KG1 (cell line): ENCODE results near the gene PTPRD.

ENCODE experiments used
- DNase-seq: peaks from one replicate; lab custom pipeline; 2025; lab: John Stamatoyannopoulos, UW

Gene PTPRD

DNA sequence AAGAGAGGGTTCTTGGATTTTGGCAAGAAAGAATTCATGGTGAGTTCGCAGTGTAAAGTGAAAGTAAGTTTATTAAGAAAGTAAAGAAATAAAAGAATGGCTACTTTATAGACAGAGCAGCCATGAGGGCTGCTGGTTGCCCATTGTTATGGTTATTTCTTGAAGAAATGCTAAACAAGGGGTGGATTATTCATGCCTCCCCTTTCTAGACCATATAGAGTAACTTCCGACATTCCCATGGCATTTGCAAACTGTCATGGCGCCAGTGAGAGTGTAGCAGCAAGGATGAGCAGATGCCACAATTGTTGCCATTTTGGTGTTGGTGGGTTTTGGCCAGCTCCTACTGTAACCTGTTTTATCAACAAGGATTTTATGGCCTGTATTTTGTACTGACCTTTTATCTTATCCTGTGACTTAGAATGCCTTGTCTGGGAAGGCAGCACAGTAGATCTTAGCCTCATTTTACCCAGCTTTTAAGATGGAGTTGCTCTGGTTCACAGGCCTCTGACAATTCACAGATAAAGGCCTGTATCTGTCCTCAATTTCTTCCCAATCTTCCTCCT, 1787.1 kb downstream of the PTPRD start:
- no peak for DNase-seq

DNA sequence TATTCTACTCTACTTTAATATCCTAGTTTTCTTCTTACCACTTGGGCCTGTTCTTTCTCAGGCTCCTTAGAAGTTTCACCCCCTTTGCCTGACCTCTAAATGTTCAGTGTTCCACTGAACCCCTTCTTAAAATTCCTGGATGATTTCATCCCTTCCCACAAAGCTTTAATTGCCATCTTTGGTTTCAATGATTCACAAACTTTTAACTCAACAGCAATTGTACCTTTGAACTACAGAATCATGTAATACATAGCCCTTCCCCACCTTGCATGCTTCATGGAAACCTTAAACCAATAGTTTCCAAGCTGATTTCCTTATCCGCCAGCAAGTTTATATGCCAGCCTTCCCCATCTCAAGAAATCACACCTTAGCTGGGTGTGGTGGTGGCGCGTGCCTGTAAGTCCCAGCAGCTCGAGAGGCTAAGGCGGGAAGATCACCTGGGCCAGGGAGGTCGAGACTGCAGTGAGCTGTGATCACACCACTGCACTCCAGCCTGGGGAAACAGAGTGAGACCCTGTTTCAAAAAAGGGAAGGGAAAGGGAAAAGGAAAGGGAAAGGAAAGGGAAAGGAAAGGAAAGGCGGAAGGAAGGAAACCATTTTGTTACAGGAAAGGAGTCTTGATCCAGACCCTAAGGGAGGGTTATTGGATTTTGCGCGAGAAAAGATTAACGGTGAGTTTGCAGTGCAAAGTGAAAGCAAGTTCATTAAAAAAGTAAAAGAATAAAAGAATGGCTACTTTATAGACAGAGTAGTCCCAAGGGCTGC, 1789.5 kb downstream of the PTPRD start:
- DNase-seq: no peak

DNA sequence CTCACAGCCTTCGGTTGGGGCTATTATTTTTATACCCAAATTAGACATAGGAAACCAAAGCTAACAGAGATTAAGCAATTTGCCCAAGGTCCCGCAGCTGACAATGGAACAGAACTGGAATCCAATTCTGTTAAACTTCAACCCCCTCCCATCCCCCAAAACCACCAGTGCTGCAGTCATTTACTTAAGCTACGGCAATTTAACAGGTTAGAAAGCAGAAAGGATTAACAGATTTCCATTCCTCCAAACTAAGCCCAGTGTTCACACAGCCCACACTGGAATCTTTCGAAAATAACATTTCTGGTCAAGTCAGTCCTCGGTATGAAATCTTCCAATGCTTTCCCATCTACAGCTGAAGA, 1790.2 kb downstream of the PTPRD start:
- no peak for DNase-seq

DNA sequence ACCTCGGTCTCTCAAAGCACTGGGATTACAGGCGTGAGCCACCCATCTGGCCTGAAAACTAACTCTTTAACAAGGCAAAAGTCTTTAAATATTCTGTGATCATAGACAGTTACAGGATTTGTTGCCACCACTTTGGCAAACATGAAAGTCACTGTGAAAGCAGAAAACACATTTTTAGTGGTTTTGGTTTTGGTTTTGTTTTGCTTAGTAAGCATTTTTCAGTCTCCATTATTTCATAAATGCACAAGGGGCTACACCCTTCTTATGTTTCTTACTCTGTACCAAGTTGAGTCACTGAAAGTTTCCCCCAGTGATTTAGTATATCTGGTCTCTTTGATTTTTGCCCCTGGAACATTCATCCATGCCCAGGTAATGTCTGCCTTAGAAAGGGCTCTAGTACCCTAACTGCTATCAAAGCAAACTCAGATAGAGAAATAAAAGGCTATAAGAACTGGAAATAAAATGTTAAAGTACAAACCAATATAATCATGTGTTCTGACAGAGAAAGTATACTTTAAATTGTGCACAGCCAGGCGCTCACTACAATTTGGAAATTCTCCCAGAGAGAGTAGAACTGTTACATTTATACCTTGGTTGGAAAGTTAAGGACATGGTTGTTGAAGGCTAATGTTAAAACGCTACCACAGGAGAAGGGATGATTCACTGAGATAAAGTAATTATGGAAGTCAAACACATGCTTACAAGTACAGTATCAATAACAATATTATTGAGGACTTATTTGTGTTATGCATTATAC, 1790.7 kb downstream of the PTPRD start:
- DNase-seq: no peak

DNA sequence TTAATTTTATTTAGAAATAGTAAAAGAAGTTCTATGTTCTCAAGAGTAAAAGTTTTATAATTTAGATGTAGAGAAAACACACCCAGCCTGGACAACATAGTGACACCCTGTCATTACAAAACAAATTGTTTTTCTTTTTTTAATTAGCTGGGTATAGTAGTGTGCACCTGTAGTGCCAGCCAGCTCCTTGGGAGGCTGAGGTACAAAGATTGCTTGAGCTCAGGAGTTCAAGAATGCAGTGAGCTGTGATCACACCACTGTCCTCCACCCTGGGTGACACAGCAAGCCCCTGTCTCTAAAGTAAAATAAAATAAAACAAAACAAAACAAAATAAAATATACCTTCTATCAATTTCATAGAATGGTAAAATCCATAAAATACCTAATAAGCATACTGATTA, 1795.5 kb downstream of the PTPRD start:
- DNase-seq: no peak

DNA sequence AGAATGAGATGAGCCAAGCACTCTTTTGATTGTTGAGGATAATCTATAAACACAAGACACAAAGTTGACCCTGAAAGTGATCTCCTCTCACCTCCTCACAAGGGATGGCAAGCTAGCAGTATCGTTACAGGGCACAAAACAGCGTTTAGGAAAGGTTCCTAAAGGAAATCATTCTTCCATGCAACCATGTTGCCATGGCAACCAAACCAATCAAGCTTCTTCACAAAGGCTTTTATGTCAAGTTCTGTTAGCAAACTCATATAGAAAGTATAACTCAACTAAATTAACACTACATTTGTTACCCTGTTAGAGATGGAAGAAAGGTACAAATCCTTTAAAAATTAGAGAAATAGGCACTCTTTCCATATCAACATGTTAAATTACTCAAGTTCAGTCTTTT, 1796.4 kb downstream of the PTPRD start:
- no peak for DNase-seq

DNA sequence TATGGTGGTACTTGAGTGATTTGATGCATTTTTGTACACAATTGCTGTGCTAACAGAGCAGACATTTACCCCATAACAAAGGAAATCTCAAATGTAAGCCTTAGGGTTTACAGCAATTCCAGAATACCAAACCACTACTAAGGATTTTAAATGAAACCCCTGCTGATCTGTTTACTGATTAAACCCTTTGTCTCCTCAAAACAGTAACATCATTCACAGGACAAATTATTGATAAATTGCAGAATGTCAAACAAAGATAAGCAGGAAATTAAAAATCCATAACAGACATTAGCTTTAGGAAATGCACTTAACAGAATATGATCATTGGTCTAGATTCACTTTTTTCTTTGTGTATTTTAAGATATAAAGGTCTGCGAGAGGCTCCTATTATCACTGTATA, 1796.9 kb downstream of the PTPRD start:
- DNase-seq: no peak

DNA sequence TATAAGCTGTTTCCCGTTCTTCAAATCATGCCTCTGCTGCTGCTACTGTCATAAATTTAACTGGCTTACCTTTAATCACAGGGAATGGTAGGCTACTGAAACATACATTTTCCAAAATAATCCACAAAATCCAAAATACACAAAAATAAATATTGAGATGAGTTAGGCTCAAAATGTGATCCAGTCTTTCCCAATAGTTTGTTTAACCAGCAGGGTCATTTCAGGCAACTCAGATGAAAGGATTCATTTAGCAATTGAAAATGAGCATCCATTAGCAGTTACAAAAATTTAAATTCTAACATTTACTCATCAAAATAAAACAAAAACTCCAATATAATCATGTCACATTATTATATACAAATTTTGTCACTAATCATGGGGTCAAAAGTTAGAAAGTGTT, 1797.6 kb downstream of the PTPRD start:
- DNase-seq: no peak

DNA sequence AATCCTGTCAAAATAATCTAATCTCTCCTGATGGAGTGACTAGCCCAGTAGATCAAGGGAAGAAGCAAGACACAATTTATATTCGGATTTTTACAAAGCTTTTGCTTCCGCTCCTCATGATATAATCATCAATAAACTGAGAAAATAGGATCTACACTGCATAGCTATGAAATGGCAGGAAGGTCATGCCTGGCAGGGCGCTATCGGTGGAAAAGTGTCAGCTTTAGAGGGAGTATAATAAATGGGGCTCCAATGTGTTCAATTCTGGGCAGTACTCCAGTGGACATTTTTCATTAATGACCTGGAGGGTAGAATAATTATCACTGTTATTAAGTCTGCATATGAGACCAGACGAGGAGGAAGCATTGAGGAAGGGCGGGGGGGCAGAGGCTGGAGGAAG, 1799.9 kb downstream of the PTPRD start:
- DNase-seq: no peak

DNA sequence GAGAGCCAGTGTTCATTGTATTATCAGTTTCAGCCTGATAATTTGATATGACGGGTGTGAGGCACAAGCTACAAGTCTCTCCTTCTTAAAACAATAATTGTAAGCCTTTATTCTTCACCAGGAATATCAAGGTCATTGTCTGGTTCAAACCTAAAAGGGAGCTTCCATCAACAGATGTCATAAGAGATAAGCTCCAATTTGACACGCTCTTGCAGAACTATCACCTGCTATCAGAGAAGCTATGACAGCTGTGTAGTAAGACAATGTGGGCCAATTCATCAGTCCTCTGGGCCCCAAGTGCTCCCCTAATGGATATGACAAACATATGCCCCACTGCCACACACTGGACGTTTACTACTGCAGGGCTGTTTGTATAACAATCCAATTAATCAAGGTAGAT, 1803.1 kb downstream of the PTPRD start:
- no peak for DNase-seq

DNA sequence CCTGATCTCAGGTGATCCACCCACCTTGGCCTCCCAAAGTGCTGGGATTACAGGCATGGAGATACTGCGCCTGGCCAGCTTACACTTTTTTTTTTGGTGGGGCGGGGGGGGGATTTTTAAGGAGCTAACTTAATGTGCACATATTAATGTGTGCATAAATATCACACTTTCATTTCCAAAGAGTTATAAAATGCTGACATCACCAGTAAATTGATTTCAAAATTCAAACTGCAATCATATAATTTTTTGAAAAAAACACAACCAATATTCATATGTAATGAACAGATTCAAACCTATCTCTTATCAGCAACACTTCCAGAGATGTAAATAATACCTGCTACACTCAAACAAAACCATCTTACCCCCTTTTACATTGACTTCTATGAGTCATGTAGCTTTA, 1806.7 kb downstream of the PTPRD start:
- DNase-seq: no peak

DNA sequence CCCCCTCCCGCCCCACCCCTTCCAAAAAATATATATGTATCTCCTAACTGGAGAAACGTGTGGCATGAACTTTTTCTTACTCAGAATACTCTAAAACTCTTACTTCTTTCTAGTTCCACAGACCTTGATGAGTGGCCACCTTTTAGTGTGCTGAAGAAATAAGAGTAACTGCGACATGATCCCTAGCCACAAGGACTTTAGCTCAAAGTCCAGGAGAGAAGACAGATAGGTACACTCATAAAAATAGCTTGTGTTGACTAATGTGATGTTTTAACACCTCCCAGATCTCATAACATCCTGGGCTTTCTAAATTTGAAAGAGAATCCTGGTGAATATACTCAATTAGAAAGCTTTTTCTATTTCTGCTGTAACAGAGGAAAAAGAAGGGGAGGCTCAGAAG, 1808.2 kb downstream of the PTPRD start:
- no peak for DNase-seq

DNA sequence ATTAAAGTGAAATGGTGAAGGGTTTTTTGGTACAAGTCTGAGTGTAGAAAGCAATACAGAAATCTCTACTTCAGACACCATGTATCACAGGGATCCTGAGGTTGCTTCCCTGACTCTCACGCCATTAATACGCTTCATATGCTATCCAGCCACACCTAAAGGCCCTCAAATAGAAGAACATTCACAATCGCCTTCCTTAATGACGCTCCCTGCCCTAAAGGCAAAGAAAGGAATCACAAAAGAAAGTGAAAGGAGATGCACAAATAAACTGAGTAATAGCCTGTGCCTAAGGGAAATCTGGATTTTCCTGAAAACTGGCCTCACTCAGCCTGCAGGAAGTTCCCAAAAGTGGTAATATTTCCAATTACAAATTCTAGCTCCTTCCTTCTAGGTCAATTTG, 1810.6 kb downstream of the PTPRD start:
- no peak for DNase-seq

DNA sequence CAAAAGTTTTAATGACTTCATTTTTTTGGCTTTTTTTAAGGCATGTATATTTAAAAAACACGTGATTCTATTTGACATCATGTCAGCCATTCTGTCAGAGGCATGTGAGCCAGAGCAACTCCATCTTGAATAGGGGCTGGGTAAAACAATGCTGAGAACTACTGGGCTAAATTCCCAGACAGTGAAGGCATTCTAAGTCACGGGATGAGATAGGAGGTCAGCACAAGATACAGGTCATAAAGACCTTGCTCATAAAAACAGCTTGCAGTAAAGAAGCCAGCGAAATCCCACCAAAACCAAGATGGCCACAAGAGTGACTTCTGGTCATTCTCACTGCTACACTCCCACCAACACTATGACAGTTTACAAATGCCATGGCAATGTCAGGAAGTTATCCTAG, 1812.6 kb downstream of the PTPRD start:
- DNase-seq: no peak

DNA sequence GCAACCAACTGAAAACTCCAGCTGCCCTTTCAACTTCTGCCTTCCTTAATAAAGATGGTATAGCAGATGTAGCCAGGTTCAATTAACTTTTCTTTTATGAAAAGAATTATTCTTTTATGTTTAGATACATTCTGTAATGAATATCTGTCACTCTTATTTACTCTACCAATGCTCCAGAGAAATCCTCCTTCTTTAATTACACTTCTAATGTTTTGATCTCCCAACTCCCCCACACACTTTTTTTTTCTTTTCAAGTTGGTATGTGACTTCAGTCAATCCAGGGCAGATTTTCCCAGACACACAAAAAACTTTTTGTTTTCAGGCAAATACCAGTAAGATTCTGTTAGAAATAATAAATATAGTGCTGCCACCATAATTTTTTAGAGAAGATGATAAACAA, 1813.2 kb downstream of the PTPRD start:
- no peak for DNase-seq

DNA sequence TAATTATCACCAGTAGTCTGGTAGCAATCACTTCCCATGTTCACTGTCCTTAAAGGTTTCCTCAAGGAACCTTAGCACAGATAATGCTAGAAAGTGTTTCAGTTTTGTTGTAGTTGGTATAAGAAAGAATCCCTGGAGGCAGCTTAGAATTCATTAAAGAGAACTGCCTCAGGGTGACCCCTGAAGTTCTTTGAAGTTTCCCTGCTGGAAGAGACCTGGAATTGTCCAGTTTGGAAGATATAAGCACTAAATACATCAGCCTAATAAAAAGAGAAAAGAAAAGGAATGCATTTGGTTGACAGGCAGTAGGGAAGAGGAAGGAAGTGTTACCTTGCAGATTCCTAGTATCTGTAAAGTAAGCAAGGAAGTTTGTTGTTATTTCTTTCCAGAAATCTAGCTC, 1813.6 kb downstream of the PTPRD start:
- no peak for DNase-seq

DNA sequence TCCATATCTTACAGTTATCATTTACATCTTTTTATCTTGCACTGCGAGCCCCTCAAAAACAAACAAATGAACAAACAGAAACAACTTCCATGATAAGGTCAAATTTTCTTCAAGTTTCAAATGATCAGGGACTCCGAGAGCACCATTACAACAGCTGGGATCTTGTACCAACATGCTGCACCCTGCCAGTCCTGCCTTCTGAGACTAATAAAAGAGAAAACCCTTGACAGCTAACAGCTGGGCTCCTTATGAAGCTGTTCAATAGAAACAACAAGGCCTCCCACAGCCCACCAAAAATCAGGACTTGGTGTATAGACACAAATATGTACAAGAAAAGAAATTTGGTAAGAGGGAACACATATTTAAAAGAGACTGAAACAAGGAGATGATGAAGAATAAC, 1828.0 kb downstream of the PTPRD start:
- DNase-seq: no peak

DNA sequence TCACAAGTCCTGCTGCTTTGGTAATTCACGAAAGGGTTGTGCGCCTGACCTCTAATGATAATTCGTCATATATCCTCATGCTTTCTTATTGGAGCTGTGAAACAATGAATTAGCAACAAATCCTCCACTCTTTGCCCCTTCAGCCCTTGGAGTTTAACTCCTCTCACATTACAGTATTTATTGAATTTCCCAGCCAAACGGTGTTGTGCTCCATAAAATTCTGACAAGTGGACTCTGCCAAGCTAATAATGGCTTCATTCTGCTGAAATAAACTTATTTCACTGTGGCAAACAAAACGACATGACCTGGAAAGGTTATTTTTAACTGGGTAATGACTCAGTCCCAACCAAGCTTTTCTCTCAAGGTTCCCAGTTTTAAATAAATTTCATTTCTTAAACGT, 1828.9 kb downstream of the PTPRD start:
- DNase-seq: no peak

DNA sequence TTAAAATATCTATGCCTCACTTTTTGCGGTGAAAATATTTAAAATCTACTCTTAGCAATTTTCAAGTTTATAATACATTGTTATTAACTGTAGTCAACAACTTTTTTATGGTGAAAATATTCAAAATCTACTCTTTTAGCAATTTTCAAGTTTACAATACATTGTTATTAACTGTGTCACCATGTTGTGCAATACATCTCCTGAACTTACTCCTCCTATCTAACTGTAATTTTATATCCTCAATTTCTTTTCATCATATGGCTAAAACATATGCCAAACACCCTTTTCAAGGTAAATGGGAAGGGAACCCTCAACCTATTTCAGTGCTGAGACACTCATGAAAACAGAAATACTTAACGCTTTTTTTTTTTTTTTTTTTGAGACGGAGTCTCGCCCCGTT, 1830.6 kb downstream of the PTPRD start:
- no peak for DNase-seq

DNA sequence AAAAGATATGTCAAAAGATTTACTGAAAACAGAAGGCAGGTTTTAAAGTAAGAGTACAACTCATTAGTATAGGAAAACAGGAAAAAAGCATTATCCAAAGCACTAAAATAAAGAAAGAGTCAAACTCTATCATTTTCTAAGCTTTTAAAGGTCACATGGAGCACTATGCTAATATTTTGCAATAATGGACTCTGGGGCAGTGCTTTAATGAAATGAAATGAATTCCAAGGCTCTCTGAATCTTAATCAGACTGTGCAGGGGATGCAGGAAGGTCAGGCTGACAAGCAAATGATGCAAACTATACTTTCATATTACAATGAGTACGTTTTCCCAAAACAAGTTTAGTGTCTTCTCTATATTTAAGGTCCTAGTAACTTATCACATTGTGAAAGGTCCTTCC, 1831.3 kb downstream of the PTPRD start:
- no peak for DNase-seq

DNA sequence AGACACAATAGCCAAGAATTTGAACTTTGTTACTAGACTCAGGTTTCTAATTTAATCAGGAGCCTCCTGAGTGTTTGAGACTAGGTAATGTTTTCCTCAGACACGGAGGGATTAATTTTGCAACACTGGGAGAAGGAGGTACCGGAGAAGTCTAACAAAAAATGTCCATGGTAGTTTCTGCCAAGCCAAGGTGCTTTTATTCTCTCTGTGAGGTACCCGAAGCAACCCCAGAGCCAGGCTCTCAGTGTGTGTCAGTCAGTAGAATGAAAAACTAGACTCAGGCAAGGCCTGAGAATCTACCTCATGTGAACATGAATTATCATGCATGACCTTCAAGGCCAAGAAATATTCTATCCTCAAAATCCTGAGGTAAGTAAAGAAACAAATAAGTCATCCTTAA, 1832.4 kb downstream of the PTPRD start:
- no peak for DNase-seq

DNA sequence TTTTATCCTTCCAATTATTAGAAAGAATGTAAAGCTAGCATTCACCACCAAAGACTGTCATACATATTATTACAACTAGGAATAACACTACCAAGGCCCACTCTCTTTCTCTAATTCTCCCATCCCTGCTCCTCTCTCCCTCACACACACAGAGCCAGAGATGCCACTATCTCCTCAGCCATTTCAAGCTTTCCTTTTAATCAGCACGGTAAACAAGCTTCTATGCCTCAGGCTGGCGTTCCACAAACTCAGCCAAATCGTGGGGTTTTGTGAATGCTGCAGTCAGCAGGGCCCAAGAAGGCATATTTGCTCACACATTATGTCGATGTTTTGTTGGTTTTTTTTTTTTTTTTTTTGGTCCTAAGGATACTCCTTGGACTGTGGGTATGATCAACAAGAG, 1833.3 kb downstream of the PTPRD start:
- DNase-seq: no peak

DNA sequence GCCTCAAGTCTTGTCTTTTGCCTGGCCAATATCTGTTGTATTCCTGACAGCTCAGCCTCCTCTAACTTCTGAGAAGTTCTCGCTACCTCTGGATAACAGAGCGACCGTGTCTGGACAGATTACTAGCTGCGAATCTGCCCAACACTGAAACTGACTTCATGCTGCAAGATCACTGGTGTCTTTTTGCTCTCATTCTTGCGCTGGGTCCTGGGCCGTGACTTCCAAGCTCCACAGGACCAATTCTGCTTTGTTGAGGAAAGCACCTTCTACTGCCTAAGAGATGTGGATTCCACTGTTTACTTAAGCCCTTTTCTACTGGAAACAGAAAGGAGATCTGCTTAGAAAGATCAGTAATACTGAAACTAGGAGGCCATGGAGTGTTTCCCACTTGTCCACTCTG, 1834.4 kb downstream of the PTPRD start:
- no peak for DNase-seq

DNA sequence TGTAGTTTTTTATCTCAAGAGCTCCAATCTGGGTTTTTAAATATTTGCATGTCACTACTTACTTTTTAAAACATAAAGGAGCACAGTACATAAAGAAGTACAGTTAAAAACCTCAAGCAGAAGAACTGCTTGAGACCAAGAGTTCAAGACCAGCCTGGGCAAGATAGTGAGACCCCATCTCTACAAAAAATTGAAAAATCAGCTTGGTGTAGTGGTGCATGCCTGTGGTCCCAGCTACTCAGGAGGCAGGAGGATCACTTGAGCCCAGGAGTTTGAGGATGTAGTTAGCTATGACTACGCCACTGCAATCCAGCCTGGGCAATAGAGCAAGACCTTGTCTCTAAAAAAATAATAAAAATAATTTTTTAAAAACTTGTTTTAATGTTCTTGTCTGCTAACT, 1840.5 kb downstream of the PTPRD start:
- DNase-seq: no peak
